Mesothelial cell of epicardium (in vitro differentiated cells): Measurements from ENCODE around the gene OR5K3. TPM values are rescaled to one million over a fixed set of nuclear protein-coding genes. Genes with fewer than 3 reads are reported as not detected.

Experiments used
- DNase-seq, 2 experiments: peaks; one replicate each; pipeline ENCODE4 v3.0.0; 2021; ENCODE audit warnings: low spot score in 2 of 2; ENCODE audit not compliant: unreplicated experiment in 2 of 2
- H3K27ac Mint-ChIP-seq: 2 replicates; pipeline ENCODE4 v1.8.0; 2021; ENCODE audit warnings: mixed read lengths
- H3K27me3 Mint-ChIP-seq: 2 replicates; pipeline ENCODE4 v1.8.0; 2021; ENCODE audit warnings: low read depth, mixed read lengths
- H3K36me3 Mint-ChIP-seq: 2 replicates; pipeline ENCODE4 v1.8.0; 2021; ENCODE audit warnings: mixed read lengths
- H3K4me1 Mint-ChIP-seq: 2 replicates; pipeline ENCODE4 v1.8.0; 2021; ENCODE audit warnings: mixed read lengths
- H3K4me3 Mint-ChIP-seq: 2 replicates; pipeline ENCODE4 v1.8.0; 2021; ENCODE audit warnings: mild to moderate bottlenecking, moderate library complexity, mixed read lengths
- H3K9me3 Mint-ChIP-seq: 2 replicates; pipeline ENCODE4 v1.8.0; 2021; ENCODE audit warnings: mixed read lengths
- CTCF ChIP-seq: fragments of 200-600 bp; sonication (generic); IDR thresholded peaks from one replicate; pipeline ENCODE4 v1.5.0; 2021; ENCODE audit warnings: antibody characterized with exemption; ENCODE audit not compliant: unreplicated experiment
- total RNA-seq: library from RNA; stranded (reverse); gene quantifications from 3 replicates; pipeline ENCODE4 v1.2.1, GENCODE V29; 2021

OR5K3 gene
- total RNA-seq, 1 donor from 2014 or later = not detected

- H3K9me3 Mint-ChIP-seq = peaks cover 52% of the 10 kb centered on the region
Observed at GRCh38 chr3:98398513-98398912, 8.0 kb downstream of the OR5K3 start.

DNA sequence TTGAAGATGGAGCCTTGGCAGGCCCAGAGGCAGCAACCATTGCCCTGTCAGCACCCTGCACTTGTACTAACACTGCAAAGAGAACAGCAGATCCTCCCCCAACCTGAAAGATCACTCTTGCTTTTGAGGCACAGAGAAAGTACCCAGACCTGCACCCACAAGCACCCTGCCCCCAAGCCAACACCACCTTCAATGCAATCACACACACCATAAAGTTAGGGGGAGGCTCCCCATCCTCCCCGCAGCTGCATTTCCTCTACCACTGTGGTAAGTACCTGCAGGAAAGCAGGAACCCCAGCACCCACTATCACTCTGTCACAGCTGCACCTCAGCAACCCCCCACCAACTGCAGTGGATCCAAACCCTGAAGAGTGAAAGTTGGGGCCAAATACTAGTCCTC, 12.0 kb downstream of the OR5K3 start:
- Mint-ChIP-seq H3K27me3 (no peaks in the 10 kb centered on the region), H3K27ac (no peak overlapping the region), H3K4me1 (no peaks in the 10 kb centered on the region), H3K4me3 (no peak overlapping the region), H3K36me3 (peaks cover 2% of the 10 kb centered on the region), H3K9me3 (peaks cover 79% of the 10 kb centered on the region)
- no peak for DNase-seq
- no peak for TF ChIP-seq CTCF

More at GRCh38 chr3:98398513-98398912, 8.0 kb downstream of the OR5K3 start:
- no peak overlapping the region for H3K4me3 Mint-ChIP-seq
- H3K27ac Mint-ChIP-seq = no peak overlapping the region
- peaks cover 2% of the 10 kb centered on the region for H3K36me3 Mint-ChIP-seq
- DNase-seq = no peak
- no peaks in the 10 kb centered on the region for H3K4me1 Mint-ChIP-seq
- TF ChIP-seq CTCF = no peak
- H3K27me3 Mint-ChIP-seq = peaks cover 7% of the 10 kb centered on the region

GRCh38 chr3:98404010-98404409, 13.5 kb downstream of the OR5K3 start:
- H3K27me3 Mint-ChIP-seq = no peaks in the 10 kb centered on the region
- no peak overlapping the region for H3K27ac Mint-ChIP-seq
- peaks cover 77% of the 10 kb centered on the region for H3K9me3 Mint-ChIP-seq
- DNase-seq = no peak
- H3K4me3 Mint-ChIP-seq = no peak overlapping the region
- TF ChIP-seq CTCF = no peak
- H3K36me3 Mint-ChIP-seq = peaks cover 2% of the 10 kb centered on the region
- H3K4me1 Mint-ChIP-seq = no peaks in the 10 kb centered on the region

- DNase-seq = no peak
- peaks cover 2% of the 10 kb centered on the region for H3K36me3 Mint-ChIP-seq
- no peak overlapping the region for H3K4me3 Mint-ChIP-seq
- no peaks in the 10 kb centered on the region for H3K27me3 Mint-ChIP-seq
- no peak overlapping the region for H3K27ac Mint-ChIP-seq
- TF ChIP-seq CTCF = no peak
- H3K9me3 Mint-ChIP-seq = peaks cover 59% of the 10 kb centered on the region
- no peaks in the 10 kb centered on the region for H3K4me1 Mint-ChIP-seq
Observed at GRCh38 chr3:98406034-98406433, 15.6 kb downstream of the OR5K3 start.

- Mint-ChIP-seq H3K4me3 (no peak overlapping the region), H3K27me3 (no peaks in the 10 kb centered on the region), H3K9me3 (peaks cover 23% of the 10 kb centered on the region), H3K4me1 (no peaks in the 10 kb centered on the region), H3K27ac (no peak overlapping the region), H3K36me3 (no peaks in the 10 kb centered on the region)
- DNase-seq = no peak
- no peak for TF ChIP-seq CTCF
Observed at GRCh38 chr3:98432575-98432974, 42.1 kb downstream of the OR5K3 start.

- no peak for TF ChIP-seq CTCF
- Mint-ChIP-seq H3K4me1 (no peaks in the 10 kb centered on the region), H3K4me3 (no peak overlapping the region), H3K9me3 (peaks cover 23% of the 10 kb centered on the region), H3K36me3 (no peaks in the 10 kb centered on the region), H3K27ac (no peak overlapping the region), H3K27me3 (no peaks in the 10 kb centered on the region)
- no peak for DNase-seq
Observed at GRCh38 chr3:98433764-98434163, 43.3 kb downstream of the OR5K3 start.
